ENCODE measurements around the gene COL6A5.

Gene COL6A5

GRCh38 chr3:130527426-130527825, 182.0 kb downstream of the COL6A5 start:
- DNase-seq: no peak

- no peak for DNase-seq
Measured at GRCh38 chr3:130528120-130528519, 182.6 kb downstream of the COL6A5 start.

GRCh38 chr3:130529486-130530215, 184.2 kb downstream of the COL6A5 start:
- DNase-seq: no peak

GRCh38 chr3:130533247-130533646, 187.8 kb downstream of the COL6A5 start:
- no peak for DNase-seq

Data from right hindlimb (tissue), 1 donor.